CD1c-positive myeloid dendritic cell (primary cell): Measurements from ENCODE around the gene GLT8D2.

ENCODE experiments used
- DNase-seq: peaks from one replicate; pipeline ENCODE4 v3.0.0-alpha.2; 2016; ENCODE audit errors: extremely low spot score

The GLT8D2 gene

GRCh38 chr12:103948746-103949406 lies 101.1 kb downstream of the GLT8D2 start:
- DNase-seq: no peak

- peak; percentile 73 for DNase-seq
Observed at GRCh38 chr12:103947871-103948555, 102.0 kb downstream of the GLT8D2 start.

GRCh38 chr12:103944964-103945363 lies 105.0 kb downstream of the GLT8D2 start:
- DNase-seq: no peak
